Measurements from ENCODE around the gene FTHL17. TPM values are rescaled to one million over a fixed set of nuclear protein-coding genes. Genes with fewer than 3 reads are reported as not detected.

FTHL17 gene
- not detected for polyA plus RNA-seq (2013)

DNA sequence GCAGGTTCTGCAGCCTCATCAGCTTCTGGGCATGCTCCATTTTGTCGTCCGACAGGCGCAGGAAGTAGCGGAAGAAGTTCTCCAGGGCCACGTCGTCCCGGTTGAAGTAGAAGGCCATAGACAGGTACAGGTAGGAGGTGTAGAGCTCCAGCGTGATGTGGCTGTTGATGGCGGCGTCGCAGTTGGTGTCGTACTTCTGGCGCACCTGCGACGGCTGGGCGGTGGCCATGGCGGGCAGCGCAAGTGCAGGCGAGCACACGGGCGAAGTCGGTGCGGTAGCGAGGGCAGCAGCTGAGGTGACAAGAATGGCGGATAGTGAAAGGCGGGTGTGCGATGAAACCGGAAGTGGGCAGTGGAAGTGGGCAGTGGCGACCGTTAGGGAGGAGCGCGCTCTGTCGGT, at the start of gene FTHL17:
FTHL17 (minus strand) TSS at position 317 of the 400 bp plus-strand sequence; CDS start at position 229, 88 bp downstream.
- no peak within 1 kb of the TSS for H3K4me3 ChIP-seq (ENCODE audit: control insufficient read depth in 1 of 7, extremely low read depth in 1 of 7, insufficient read depth in 4 of 7, low read depth in 2 of 7, low read length in 6 of 7)
- H3K36me3 ChIP-seq (ENCODE audit: control insufficient read depth in 4 of 4, insufficient read depth in 4 of 4, low read length in 3 of 4) = no peaks in the 10 kb centered on the region
- POLR2A ChIA-PET = no interaction called here
- WGBS (ENCODE audit: insufficient coverage) = 85% methylated on average over 22 of the region's 33 CpGs
- DNase-seq = no peak
- H3K27me3 ChIP-seq (replicated peaks in 2 of 5; ENCODE audit: control insufficient read depth in 4 of 5, insufficient read depth in 5 of 5, low read length in 4 of 5) = no peaks in the 10 kb centered on the region
- CTCF ChIA-PET = interaction anchor here (0.6 kb wide), 1 partner anchor 323 kb away, joined by 3 read pairs; no protein-coding TSS in a partner anchor
- H3K4me1 ChIP-seq (ENCODE audit: control extremely low read depth in 1 of 4, control insufficient read depth in 4 of 4, insufficient read depth in 4 of 4, low read length in 3 of 4) = peaks cover 0 to 3% (median 0%) of the 10 kb centered on the region in 4 experiments
- H3K27ac ChIP-seq (ENCODE audit: insufficient read depth in 1 of 2, low read depth in 1 of 2, low read length in 2 of 2, poor library complexity in 1 of 2, severe bottlenecking in 2 of 2) = no peak within 1 kb of the TSS
- peaks cover 0 to 7% (median 1%) of the 10 kb centered on the region in 5 experiments for H3K9me3 ChIP-seq (ENCODE audit: control extremely low read depth in 1 of 5, control insufficient read depth in 4 of 5, insufficient read depth in 2 of 5, low read depth in 1 of 5, low read length in 4 of 5)

DNA sequence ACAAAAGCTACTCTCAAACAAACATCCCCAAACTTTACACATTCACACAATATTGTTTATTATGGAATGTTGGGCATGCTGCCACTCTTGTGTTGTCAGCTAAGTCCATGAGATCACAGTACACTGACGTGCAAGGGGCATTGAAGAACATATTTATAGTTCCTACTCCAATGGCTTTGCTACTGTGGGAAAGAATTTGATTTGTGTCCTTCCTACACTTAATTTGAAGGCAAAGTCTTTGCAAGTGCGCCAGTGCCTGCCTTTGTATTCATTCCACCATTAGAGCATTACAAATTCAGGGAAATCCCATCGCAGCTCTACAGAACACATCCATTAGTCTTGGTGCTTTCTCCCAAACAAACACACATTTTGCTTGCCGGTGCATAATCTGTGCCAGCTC, 45.4 kb upstream of the FTHL17 start:
- Histone ChIP-seq H3K4me1 (ENCODE audit: control extremely low read depth in 1 of 4, control insufficient read depth in 4 of 4, insufficient read depth in 4 of 4, low read length in 3 of 4) (no peaks in the 10 kb centered on the region), H3K36me3 (ENCODE audit: control insufficient read depth in 4 of 4, insufficient read depth in 4 of 4, low read length in 3 of 4) (no peaks in the 10 kb centered on the region), H3K9me3 (ENCODE audit: control extremely low read depth in 1 of 5, control insufficient read depth in 4 of 5, insufficient read depth in 2 of 5, low read depth in 1 of 5, low read length in 4 of 5) (no peaks in the 10 kb centered on the region), H3K27me3 (replicated peaks in 2 of 5; ENCODE audit: control insufficient read depth in 4 of 5, insufficient read depth in 5 of 5, low read length in 4 of 5) (peaks cover 0 to 4% (median 0%) of the 10 kb centered on the region in 5 experiments), H3K27ac (ENCODE audit: insufficient read depth in 1 of 2, low read depth in 1 of 2, low read length in 2 of 2, poor library complexity in 1 of 2, severe bottlenecking in 2 of 2) (no peak overlapping the region), H3K4me3 (ENCODE audit: control insufficient read depth in 1 of 7, extremely low read depth in 1 of 7, insufficient read depth in 4 of 7, low read depth in 2 of 7, low read length in 6 of 7) (no peak overlapping the region)
- 56% methylated on average over 1 of the region's 4 CpGs for WGBS (ENCODE audit: insufficient coverage)
- ChIA-PET POLR2A (no interaction called here), CTCF (no interaction called here)
- no peak for DNase-seq

DNA sequence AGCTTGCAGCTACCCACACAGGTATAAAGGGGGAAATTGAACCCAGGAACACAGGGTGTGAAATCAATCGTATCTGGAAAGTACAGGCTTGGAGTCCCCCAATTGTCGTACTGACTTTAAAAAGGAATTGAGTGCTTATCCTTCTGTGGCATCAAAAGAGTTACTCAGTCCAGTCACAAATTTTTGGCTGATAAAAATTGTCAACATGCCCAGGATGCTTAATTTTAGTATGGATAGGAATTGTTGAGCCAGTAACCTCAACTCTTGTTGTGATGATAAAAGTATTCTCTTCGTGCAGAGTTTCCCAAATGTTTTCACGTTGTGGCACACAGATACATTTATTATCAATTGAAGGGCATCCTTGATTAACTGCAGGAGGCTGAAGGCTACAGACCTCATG, 43.6 kb upstream of the FTHL17 start:
- Histone ChIP-seq H3K36me3 (ENCODE audit: control insufficient read depth in 4 of 4, insufficient read depth in 4 of 4, low read length in 3 of 4) (no peaks in the 10 kb centered on the region), H3K4me1 (ENCODE audit: control extremely low read depth in 1 of 4, control insufficient read depth in 4 of 4, insufficient read depth in 4 of 4, low read length in 3 of 4) (no peaks in the 10 kb centered on the region), H3K27ac (ENCODE audit: insufficient read depth in 1 of 2, low read depth in 1 of 2, low read length in 2 of 2, poor library complexity in 1 of 2, severe bottlenecking in 2 of 2) (no peak overlapping the region), H3K9me3 (ENCODE audit: control extremely low read depth in 1 of 5, control insufficient read depth in 4 of 5, insufficient read depth in 2 of 5, low read depth in 1 of 5, low read length in 4 of 5) (no peaks in the 10 kb centered on the region), H3K4me3 (ENCODE audit: control insufficient read depth in 1 of 7, extremely low read depth in 1 of 7, insufficient read depth in 4 of 7, low read depth in 2 of 7, low read length in 6 of 7) (no peak overlapping the region), H3K27me3 (replicated peaks in 2 of 5; ENCODE audit: control insufficient read depth in 4 of 5, insufficient read depth in 5 of 5, low read length in 4 of 5) (peaks cover 0 to 4% (median 0%) of the 10 kb centered on the region in 5 experiments)
- ChIA-PET POLR2A (interaction anchor here (0.6 kb wide), 1 partner anchor 537 kb away, joined by 3 read pairs; no protein-coding TSS in a partner anchor), CTCF (interaction anchor here (1.1 kb wide), 1 partner anchor 79 kb away, joined by 3 read pairs; no protein-coding TSS in a partner anchor)
- no peak for DNase-seq
- 80% methylated on average over 2 of the region's 4 CpGs for WGBS (ENCODE audit: insufficient coverage)

DNA sequence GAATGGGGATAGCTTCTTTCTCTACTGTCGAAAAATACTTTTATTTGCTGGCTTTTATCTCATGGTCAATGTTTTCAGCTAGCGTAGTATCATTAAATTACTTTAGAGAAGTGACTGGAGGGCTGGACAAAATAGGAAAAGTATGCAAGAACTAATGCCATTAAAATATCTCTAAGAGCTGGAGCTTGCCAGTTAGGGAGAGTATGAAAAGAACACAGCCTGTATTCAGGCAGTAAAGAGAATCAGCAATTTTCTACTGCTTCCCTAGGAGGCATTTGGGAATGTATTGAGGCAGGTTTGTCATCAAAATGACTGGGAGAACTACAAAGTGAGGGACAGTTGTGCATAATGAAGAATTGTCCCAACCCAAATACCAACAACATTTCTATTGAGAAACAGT, 43.0 kb upstream of the FTHL17 start:
- Histone ChIP-seq H3K27me3 (replicated peaks in 2 of 5; ENCODE audit: control insufficient read depth in 4 of 5, insufficient read depth in 5 of 5, low read length in 4 of 5) (peaks cover 0 to 4% (median 0%) of the 10 kb centered on the region in 5 experiments), H3K36me3 (ENCODE audit: control insufficient read depth in 4 of 4, insufficient read depth in 4 of 4, low read length in 3 of 4) (no peaks in the 10 kb centered on the region), H3K9me3 (ENCODE audit: control extremely low read depth in 1 of 5, control insufficient read depth in 4 of 5, insufficient read depth in 2 of 5, low read depth in 1 of 5, low read length in 4 of 5) (peaks cover 0 to 1% (median 0%) of the 10 kb centered on the region in 5 experiments), H3K4me1 (ENCODE audit: control extremely low read depth in 1 of 4, control insufficient read depth in 4 of 4, insufficient read depth in 4 of 4, low read length in 3 of 4) (no peaks in the 10 kb centered on the region), H3K27ac (ENCODE audit: insufficient read depth in 1 of 2, low read depth in 1 of 2, low read length in 2 of 2, poor library complexity in 1 of 2, severe bottlenecking in 2 of 2) (no peak overlapping the region), H3K4me3 (ENCODE audit: control insufficient read depth in 1 of 7, extremely low read depth in 1 of 7, insufficient read depth in 4 of 7, low read depth in 2 of 7, low read length in 6 of 7) (no peak overlapping the region)
- no peak for DNase-seq
- ChIA-PET CTCF (no interaction called here), POLR2A (no interaction called here)
- WGBS (ENCODE audit: insufficient coverage) = 88% methylated on average over 2 of the region's 2 CpGs

DNA sequence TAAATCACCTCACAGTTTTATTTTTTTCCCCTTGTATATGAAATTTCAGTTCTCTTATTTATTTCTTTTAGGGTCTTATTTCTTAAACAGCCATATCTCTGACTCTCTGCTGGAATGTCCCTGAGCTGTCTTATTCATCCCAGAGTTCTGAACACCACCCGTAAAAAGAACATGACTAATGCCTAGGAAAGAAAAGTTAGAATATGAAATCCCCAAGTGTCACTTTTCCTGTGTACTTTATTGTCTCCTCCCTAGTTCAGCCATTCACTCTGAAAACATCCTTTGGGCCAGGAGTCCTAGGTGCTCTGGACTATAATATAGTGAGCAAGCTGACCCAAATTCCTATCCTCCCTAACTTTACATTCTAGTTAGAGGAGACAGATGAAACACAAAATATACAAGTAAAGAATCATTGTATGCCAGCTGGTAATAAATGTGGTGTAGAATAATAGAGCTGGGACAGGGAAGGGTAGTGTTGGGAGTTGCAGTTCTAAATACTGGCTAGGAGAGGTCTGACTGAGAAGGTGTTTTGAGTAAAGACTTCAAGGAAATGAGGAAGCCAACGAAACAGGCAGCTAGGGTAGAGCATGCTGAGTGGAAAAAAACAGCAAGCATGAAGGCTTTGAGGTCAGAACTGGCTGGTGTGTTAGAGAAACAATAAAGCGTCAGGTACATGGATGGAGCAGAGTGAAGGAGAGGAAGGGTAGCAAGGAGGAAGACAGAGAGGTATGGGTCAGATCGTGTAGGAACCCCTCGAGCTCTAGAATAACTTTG, 40.6 kb upstream of the FTHL17 start:
- POLR2A ChIA-PET = no interaction called here

DNA sequence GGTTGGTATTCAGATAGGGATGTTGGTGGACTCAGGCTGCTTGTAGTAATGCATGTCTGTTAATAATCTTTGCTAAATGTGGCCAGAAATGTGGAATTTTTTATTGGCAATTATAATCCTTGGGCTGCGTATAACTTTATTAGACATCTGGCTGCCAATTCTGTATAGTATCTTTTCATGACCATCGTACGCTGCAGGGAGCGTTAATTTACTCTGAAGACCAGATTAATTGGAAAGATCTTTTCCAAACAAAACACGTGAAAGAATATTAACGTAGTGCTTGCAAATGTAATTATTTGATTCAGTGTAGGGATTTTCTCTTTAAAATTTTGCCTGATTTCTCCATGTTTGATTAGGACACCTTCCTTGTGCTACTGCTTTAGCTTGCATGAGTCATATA, 38.8 kb upstream of the FTHL17 start:
- Histone ChIP-seq H3K27me3 (replicated peaks in 2 of 5; ENCODE audit: control insufficient read depth in 4 of 5, insufficient read depth in 5 of 5, low read length in 4 of 5) (peaks cover 0 to 4% (median 0%) of the 10 kb centered on the region in 5 experiments), H3K4me3 (ENCODE audit: control insufficient read depth in 1 of 7, extremely low read depth in 1 of 7, insufficient read depth in 4 of 7, low read depth in 2 of 7, low read length in 6 of 7) (no peak overlapping the region), H3K27ac (ENCODE audit: insufficient read depth in 1 of 2, low read depth in 1 of 2, low read length in 2 of 2, poor library complexity in 1 of 2, severe bottlenecking in 2 of 2) (no peak overlapping the region), H3K9me3 (ENCODE audit: control extremely low read depth in 1 of 5, control insufficient read depth in 4 of 5, insufficient read depth in 2 of 5, low read depth in 1 of 5, low read length in 4 of 5) (peaks cover 0 to 2% (median 0%) of the 10 kb centered on the region in 5 experiments), H3K36me3 (ENCODE audit: control insufficient read depth in 4 of 4, insufficient read depth in 4 of 4, low read length in 3 of 4) (no peaks in the 10 kb centered on the region), H3K4me1 (ENCODE audit: control extremely low read depth in 1 of 4, control insufficient read depth in 4 of 4, insufficient read depth in 4 of 4, low read length in 3 of 4) (peaks cover 0 to 2% (median 0%) of the 10 kb centered on the region in 4 experiments)
- ChIA-PET POLR2A (no interaction called here), CTCF (no interaction called here)
- DNase-seq = no peak
- WGBS (ENCODE audit: insufficient coverage) = 96% methylated on average over 4 of the region's 6 CpGs

More for the DNA sequence above, 40.6 kb upstream of the FTHL17 start:
- no peak overlapping the region for H3K4me3 ChIP-seq (ENCODE audit: control insufficient read depth in 1 of 7, extremely low read depth in 1 of 7, insufficient read depth in 4 of 7, low read depth in 2 of 7, low read length in 6 of 7)
- DNase-seq = no peak
- H3K27me3 ChIP-seq (replicated peaks in 2 of 5; ENCODE audit: control insufficient read depth in 4 of 5, insufficient read depth in 5 of 5, low read length in 4 of 5) = peaks cover 0 to 4% (median 0%) of the 10 kb centered on the region in 5 experiments
- H3K9me3 ChIP-seq (ENCODE audit: control extremely low read depth in 1 of 5, control insufficient read depth in 4 of 5, insufficient read depth in 2 of 5, low read depth in 1 of 5, low read length in 4 of 5) = peaks cover 0 to 2% (median 0%) of the 10 kb centered on the region in 5 experiments
- peaks cover 0 to 2% (median 0%) of the 10 kb centered on the region in 4 experiments for H3K4me1 ChIP-seq (ENCODE audit: control extremely low read depth in 1 of 4, control insufficient read depth in 4 of 4, insufficient read depth in 4 of 4, low read length in 3 of 4)
- no peak overlapping the region for H3K27ac ChIP-seq (ENCODE audit: insufficient read depth in 1 of 2, low read depth in 1 of 2, low read length in 2 of 2, poor library complexity in 1 of 2, severe bottlenecking in 2 of 2)
- 73% methylated on average over 5 of the region's 5 CpGs for WGBS (ENCODE audit: insufficient coverage)
- CTCF ChIA-PET = no interaction called here
- H3K36me3 ChIP-seq (ENCODE audit: control insufficient read depth in 4 of 4, insufficient read depth in 4 of 4, low read length in 3 of 4) = no peaks in the 10 kb centered on the region

DNA sequence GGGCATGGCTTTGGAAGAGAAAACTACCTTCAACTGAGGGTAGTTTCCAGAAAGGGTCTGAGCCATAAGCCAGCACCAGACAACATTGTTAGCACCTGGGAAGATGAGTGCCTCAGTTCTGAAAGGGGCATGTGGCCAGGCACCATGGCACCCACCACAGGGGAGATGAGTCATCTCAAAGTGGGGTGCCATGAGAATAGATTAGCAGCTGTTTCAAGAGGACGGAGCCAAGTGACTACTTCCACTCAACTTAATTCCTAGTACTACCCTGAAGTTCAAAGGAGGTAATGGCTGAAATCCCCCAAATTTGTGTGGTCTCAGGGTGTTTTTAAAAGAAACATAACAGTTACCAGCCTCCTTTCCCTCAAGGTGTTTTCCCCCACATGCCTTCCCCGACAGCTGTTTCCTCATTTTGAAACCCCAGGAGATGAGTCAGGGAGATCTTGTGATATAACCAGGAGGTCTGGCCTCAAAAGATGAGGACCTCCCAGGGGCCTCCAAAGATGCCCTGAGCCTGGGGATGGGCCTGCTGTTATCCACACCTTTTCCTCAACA, 27.8 kb upstream of the FTHL17 start:
- DNase-seq = peak; percentile 51 to 94 (median 92)
- CTCF ChIA-PET = no interaction called here
- no CpG with 5 or more reads among the region's 2 CpGs for WGBS (ENCODE audit: insufficient coverage)
- Histone ChIP-seq H3K9me3 (ENCODE audit: control extremely low read depth in 1 of 5, control insufficient read depth in 4 of 5, insufficient read depth in 2 of 5, low read depth in 1 of 5, low read length in 4 of 5) (peaks cover 0 to 2% (median 0%) of the 10 kb centered on the region in 5 experiments), H3K27me3 (replicated peaks in 2 of 5; ENCODE audit: control insufficient read depth in 4 of 5, insufficient read depth in 5 of 5, low read length in 4 of 5) (no peaks in the 10 kb centered on the region), H3K36me3 (ENCODE audit: control insufficient read depth in 4 of 4, insufficient read depth in 4 of 4, low read length in 3 of 4) (no peaks in the 10 kb centered on the region), H3K27ac (ENCODE audit: insufficient read depth in 1 of 2, low read depth in 1 of 2, low read length in 2 of 2, poor library complexity in 1 of 2, severe bottlenecking in 2 of 2) (peak overlapping the region; percentile 14 to 72), H3K4me3 (ENCODE audit: control insufficient read depth in 1 of 7, extremely low read depth in 1 of 7, insufficient read depth in 4 of 7, low read depth in 2 of 7, low read length in 6 of 7) (no peak overlapping the region), H3K4me1 (ENCODE audit: control extremely low read depth in 1 of 4, control insufficient read depth in 4 of 4, insufficient read depth in 4 of 4, low read length in 3 of 4) (peaks cover 0 to 9% (median 4%) of the 10 kb centered on the region in 4 experiments)
- POLR2A ChIA-PET = interaction anchor here (0.5 to 0.8 kb wide), 2 partner anchors 117 to 200 kb away, joined by 3 to 5 read pairs; no protein-coding TSS in a partner anchor
